ENCODE results near the gene SYCP3. TPM values are rescaled to one million over a fixed set of nuclear protein-coding genes. Genes with fewer than 3 reads are reported as not detected.

SYCP3 gene
- polyA plus RNA-seq, 1 donor from 2014 or later: 3.4 TPM

GRCh38 chr12:101746196-101746595 is 6.9 kb upstream of the SYCP3 start:
- Histone ChIP-seq H4K20me1 (ENCODE audit: insufficient read depth) (no peaks in the 10 kb centered on the region), H3K9me2 (ENCODE audit: insufficient read depth, low read length) (no peaks in the 10 kb centered on the region), H3K27ac (ENCODE audit: low read length) (no peak overlapping the region), H3F3A (ENCODE audit: insufficient read depth, low read length, poor library complexity, severe bottlenecking) (no peaks in the 10 kb centered on the region), H3K27me3 (ENCODE audit: insufficient read depth, low read depth, low read length) (no peaks in the 10 kb centered on the region), H3K9me3 (ENCODE audit: low read length) (no peaks in the 10 kb centered on the region), H2AFZ (ENCODE audit: low read depth, low read length) (no peak overlapping the region), H3K79me2 (replicated peaks; ENCODE audit: insufficient read depth, low read length) (no peaks in the 10 kb centered on the region), H3K4me3 (ENCODE audit: low read length) (no peak overlapping the region), H3K4me2 (ENCODE audit: low read length) (no peak overlapping the region), H3K36me3 (ENCODE audit: insufficient read depth, low read length) (peaks cover 8% of the 10 kb centered on the region), H3K9ac (ENCODE audit: low read length) (no peak overlapping the region)
- no peak for TF ChIP-seq POLR2AphosphoS5 (IDR thresholded peaks at IDR 0.05)
- no peak for TF ChIP-seq SMC3 (conservative IDR thresholded peaks at IDR 0.05; ENCODE audit: poor library complexity)
- TF ChIP-seq REST (IDR thresholded peaks at IDR 0.05; ENCODE audit: borderline replicate concordance): no peak
- no peak for TF ChIP-seq CTCF (IDR thresholded peaks at IDR 0.05; ENCODE audit: poor library complexity, severe bottlenecking)
- TF ChIP-seq RAD21 (conservative IDR thresholded peaks at IDR 0.05): no peak
- TF ChIP-seq EZH2 (IDR thresholded peaks at IDR 0.05; ENCODE audit: borderline replicate concordance, insufficient read depth, low read length, poor library complexity, severe bottlenecking): no peak
- TF ChIP-seq EP300 (conservative IDR thresholded peaks at IDR 0.05; ENCODE audit: poor library complexity, severe bottlenecking): no peak
- TF ChIP-seq TAF1 (IDR thresholded peaks at IDR 0.05; ENCODE audit: low read depth): no peak
- TF ChIP-seq MXI1 (conservative IDR thresholded peaks at IDR 0.05; ENCODE audit: poor library complexity, severe bottlenecking): no peak

- no peak for TF ChIP-seq MXI1 (conservative IDR thresholded peaks at IDR 0.05; ENCODE audit: poor library complexity, severe bottlenecking)
- no peak for TF ChIP-seq RAD21 (conservative IDR thresholded peaks at IDR 0.05)
- no peak for TF ChIP-seq EP300 (conservative IDR thresholded peaks at IDR 0.05; ENCODE audit: poor library complexity, severe bottlenecking)
- TF ChIP-seq POLR2AphosphoS5 (IDR thresholded peaks at IDR 0.05): no peak
- Histone ChIP-seq H2AFZ (ENCODE audit: low read depth, low read length) (no peak overlapping the region), H3K27me3 (ENCODE audit: insufficient read depth, low read depth, low read length) (no peaks in the 10 kb centered on the region), H3K79me2 (replicated peaks; ENCODE audit: insufficient read depth, low read length) (no peaks in the 10 kb centered on the region), H3K27ac (ENCODE audit: low read length) (no peak overlapping the region), H4K20me1 (ENCODE audit: insufficient read depth) (no peaks in the 10 kb centered on the region), H3K4me2 (ENCODE audit: low read length) (no peak overlapping the region), H3K9ac (ENCODE audit: low read length) (no peak overlapping the region), H3F3A (ENCODE audit: insufficient read depth, low read length, poor library complexity, severe bottlenecking) (no peaks in the 10 kb centered on the region), H3K36me3 (ENCODE audit: insufficient read depth, low read length) (peaks cover 5% of the 10 kb centered on the region), H3K9me2 (ENCODE audit: insufficient read depth, low read length) (no peaks in the 10 kb centered on the region), H3K4me3 (ENCODE audit: low read length) (no peak overlapping the region), H3K9me3 (ENCODE audit: low read length) (no peaks in the 10 kb centered on the region)
Measured at GRCh38 chr12:101745481-101745880, 6.2 kb upstream of the SYCP3 start.
